Measurements from ENCODE around the gene CLEC12A. TPM values are rescaled to one million over a fixed set of nuclear protein-coding genes. Genes with fewer than 3 reads are reported as not detected.

Gene CLEC12A
- total RNA-seq (1 to 10 TPM; 3.0 to 3.6 TPM), polyA plus RNA-seq (1 to 10 TPM in 1 of 2 donors, not detected in 1; 1.5 TPM)
- long read RNA-seq, donor 1, partial matches to known transcripts: 0 of 6 reads
- long read RNA-seq, donor 1, other reads (novel, unspliced or antisense): 3 of 6 reads
- long read RNA-seq, donor 2: 0 reads

GRCh38 chr12:9971181-9971580 lies at the start of gene CLEC12A:
CLEC12A (plus strand) TSS chr12:9971409; CDS start chr12:9971597, 188 bp downstream.
- Histone ChIP-seq H3K4me1 (ENCODE audit: control insufficient read depth in 1 of 2, insufficient read depth in 2 of 2, low read length in 2 of 2) (no peaks in the 10 kb centered on the region), H3K9me3 (ENCODE audit: control insufficient read depth, low read length) (peaks cover 4% of the 10 kb centered on the region), H3K36me3 (ENCODE audit: control insufficient read depth in 1 of 2, insufficient read depth in 2 of 2, low read length in 1 of 2) (no peaks in the 10 kb centered on the region), H3K27me3 (ENCODE audit: control insufficient read depth in 1 of 2, insufficient read depth in 2 of 2, low read length in 1 of 2) (no peaks in the 10 kb centered on the region), H3K27ac (ENCODE audit: low read depth in 1 of 2, low read length in 2 of 2) (no peak within 1 kb of the TSS), H3K4me3 (ENCODE audit: low read length in 2 of 2) (no peak within 1 kb of the TSS)
- intact Hi-C loops (cut with DNase I): no loop called here
- DNase-seq (no peak), ATAC-seq (ENCODE audit: low FRiP score) (no peak)
- WGBS, 2 donors: 57 to 81% methylated on average over 1 of the region's 1 CpG

GRCh38 chr12:9922429-9922828 lies 48.8 kb upstream of the CLEC12A start:
- no peak for ATAC-seq (ENCODE audit: low FRiP score)
- intact Hi-C loops (cut with DNase I): no loop called here
- WGBS, 2 donors: 74 to 79% methylated on average over 1 of the region's 1 CpG

GRCh38 chr12:9925705-9926393 lies 45.4 kb upstream of the CLEC12A start:
- H3K36me3 ChIP-seq (ENCODE audit: control insufficient read depth in 1 of 2, insufficient read depth in 2 of 2, low read length in 1 of 2): no peaks in the 10 kb centered on the region
- no peak for ATAC-seq (ENCODE audit: low FRiP score)

More at GRCh38 chr12:9922429-9922828, 48.8 kb upstream of the CLEC12A start:
- DNase-seq: no peak
- Histone ChIP-seq H3K36me3 (ENCODE audit: control insufficient read depth in 1 of 2, insufficient read depth in 2 of 2, low read length in 1 of 2) (no peaks in the 10 kb centered on the region), H3K4me3 (ENCODE audit: low read length in 2 of 2) (no peak overlapping the region), H3K9me3 (ENCODE audit: control insufficient read depth, low read length) (no peaks in the 10 kb centered on the region), H3K27ac (ENCODE audit: low read depth in 1 of 2, low read length in 2 of 2) (no peak overlapping the region), H3K27me3 (ENCODE audit: control insufficient read depth in 1 of 2, insufficient read depth in 2 of 2, low read length in 1 of 2) (no peaks in the 10 kb centered on the region), H3K4me1 (ENCODE audit: control insufficient read depth in 1 of 2, insufficient read depth in 2 of 2, low read length in 2 of 2) (no peaks in the 10 kb centered on the region)

GRCh38 chr12:9926876-9927275 lies 44.3 kb upstream of the CLEC12A start:
- Histone ChIP-seq H3K36me3 (ENCODE audit: control insufficient read depth in 1 of 2, insufficient read depth in 2 of 2, low read length in 1 of 2) (no peaks in the 10 kb centered on the region), H3K4me3 (ENCODE audit: low read length in 2 of 2) (no peak overlapping the region), H3K9me3 (ENCODE audit: control insufficient read depth, low read length) (no peaks in the 10 kb centered on the region), H3K4me1 (ENCODE audit: control insufficient read depth in 1 of 2, insufficient read depth in 2 of 2, low read length in 2 of 2) (no peaks in the 10 kb centered on the region), H3K27ac (ENCODE audit: low read depth in 1 of 2, low read length in 2 of 2) (no peak overlapping the region), H3K27me3 (ENCODE audit: control insufficient read depth in 1 of 2, insufficient read depth in 2 of 2, low read length in 1 of 2) (no peaks in the 10 kb centered on the region)
- no peak for DNase-seq
- intact Hi-C loops (cut with DNase I): loop anchor here in 1 of 2 donors (5.0 kb wide), 1 partner anchor 180 kb away; no protein-coding TSS in a partner anchor
- no peak for ATAC-seq (ENCODE audit: low FRiP score)
- 73 to 75% methylated on average over 3 of the region's 3 CpGs for WGBS, 2 donors

More at GRCh38 chr12:9925705-9926393, 45.4 kb upstream of the CLEC12A start:
- intact Hi-C loops (cut with DNase I): loop anchor here in 1 of 2 donors (5.0 kb wide), 1 partner anchor 179 kb away; no protein-coding TSS in a partner anchor
- Histone ChIP-seq H3K27me3 (ENCODE audit: control insufficient read depth in 1 of 2, insufficient read depth in 2 of 2, low read length in 1 of 2) (no peaks in the 10 kb centered on the region), H3K27ac (ENCODE audit: low read depth in 1 of 2, low read length in 2 of 2) (no peak overlapping the region), H3K4me3 (ENCODE audit: low read length in 2 of 2) (no peak overlapping the region), H3K4me1 (ENCODE audit: control insufficient read depth in 1 of 2, insufficient read depth in 2 of 2, low read length in 2 of 2) (no peaks in the 10 kb centered on the region), H3K9me3 (ENCODE audit: control insufficient read depth, low read length) (no peaks in the 10 kb centered on the region)
- no peak for DNase-seq
- WGBS, 2 donors: 11 to 14% methylated on average over 5 of the region's 5 CpGs

GRCh38 chr12:9928607-9929006 lies 42.6 kb upstream of the CLEC12A start:
- 78 to 80% methylated on average over 3 of the region's 3 CpGs for WGBS, 2 donors

GRCh38 chr12:9931245-9931644 lies 40.0 kb upstream of the CLEC12A start:
- WGBS, 2 donors: 53 to 61% methylated on average over 3 of the region's 3 CpGs
- intact Hi-C loops (cut with DNase I): no loop called here
- no peak for ATAC-seq (ENCODE audit: low FRiP score)

More at GRCh38 chr12:9928607-9929006, 42.6 kb upstream of the CLEC12A start:
- Histone ChIP-seq H3K4me3 (ENCODE audit: low read length in 2 of 2) (no peak overlapping the region), H3K27me3 (ENCODE audit: control insufficient read depth in 1 of 2, insufficient read depth in 2 of 2, low read length in 1 of 2) (no peaks in the 10 kb centered on the region), H3K36me3 (ENCODE audit: control insufficient read depth in 1 of 2, insufficient read depth in 2 of 2, low read length in 1 of 2) (no peaks in the 10 kb centered on the region), H3K27ac (ENCODE audit: low read depth in 1 of 2, low read length in 2 of 2) (no peak overlapping the region), H3K4me1 (ENCODE audit: control insufficient read depth in 1 of 2, insufficient read depth in 2 of 2, low read length in 2 of 2) (no peaks in the 10 kb centered on the region), H3K9me3 (ENCODE audit: control insufficient read depth, low read length) (no peaks in the 10 kb centered on the region)
- intact Hi-C loops (cut with DNase I): loop anchor here in 1 of 2 donors (5.0 kb wide), 1 partner anchor 181 kb away; no protein-coding TSS in a partner anchor
- ATAC-seq (ENCODE audit: low FRiP score) (no peak), DNase-seq (no peak)

GRCh38 chr12:9932270-9932669 lies 38.9 kb upstream of the CLEC12A start, which contains the start of gene CLEC2A:
CLEC2A (minus strand) TSS chr12:9932370; CDS start chr12:9932329, 41 bp downstream.
- Histone ChIP-seq H3K27ac (ENCODE audit: low read depth in 1 of 2, low read length in 2 of 2) (no peak within 1 kb of the TSS), H3K9me3 (ENCODE audit: control insufficient read depth, low read length) (no peaks in the 10 kb centered on the region), H3K4me1 (ENCODE audit: control insufficient read depth in 1 of 2, insufficient read depth in 2 of 2, low read length in 2 of 2) (no peaks in the 10 kb centered on the region), H3K27me3 (ENCODE audit: control insufficient read depth in 1 of 2, insufficient read depth in 2 of 2, low read length in 1 of 2) (no peaks in the 10 kb centered on the region), H3K36me3 (ENCODE audit: control insufficient read depth in 1 of 2, insufficient read depth in 2 of 2, low read length in 1 of 2) (no peaks in the 10 kb centered on the region), H3K4me3 (ENCODE audit: low read length in 2 of 2) (no peak within 1 kb of the TSS)
- intact Hi-C loops (cut with DNase I): no loop called here
- ATAC-seq (ENCODE audit: low FRiP score): no peak
- DNase-seq: no peak
- 73 to 75% methylated on average over 6 of the region's 6 CpGs for WGBS, 2 donors

More at GRCh38 chr12:9931245-9931644, 40.0 kb upstream of the CLEC12A start:
- Histone ChIP-seq H3K27ac (ENCODE audit: low read depth in 1 of 2, low read length in 2 of 2) (no peak overlapping the region), H3K4me1 (ENCODE audit: control insufficient read depth in 1 of 2, insufficient read depth in 2 of 2, low read length in 2 of 2) (no peaks in the 10 kb centered on the region), H3K36me3 (ENCODE audit: control insufficient read depth in 1 of 2, insufficient read depth in 2 of 2, low read length in 1 of 2) (no peaks in the 10 kb centered on the region), H3K4me3 (ENCODE audit: low read length in 2 of 2) (no peak overlapping the region), H3K27me3 (ENCODE audit: control insufficient read depth in 1 of 2, insufficient read depth in 2 of 2, low read length in 1 of 2) (no peaks in the 10 kb centered on the region), H3K9me3 (ENCODE audit: control insufficient read depth, low read length) (no peaks in the 10 kb centered on the region)
- DNase-seq: no peak

- no peaks in the 10 kb centered on the region for H3K4me1 ChIP-seq (ENCODE audit: control insufficient read depth in 1 of 2, insufficient read depth in 2 of 2, low read length in 2 of 2)
- H3K36me3 ChIP-seq (ENCODE audit: control insufficient read depth in 1 of 2, insufficient read depth in 2 of 2, low read length in 1 of 2): no peaks in the 10 kb centered on the region
- no peaks in the 10 kb centered on the region for H3K9me3 ChIP-seq (ENCODE audit: control insufficient read depth, low read length)
- no peak overlapping the region for H3K27ac ChIP-seq (ENCODE audit: low read depth in 1 of 2, low read length in 2 of 2)
- ATAC-seq (ENCODE audit: low FRiP score) (no peak), DNase-seq (no peak)
- WGBS, 2 donors: 20 to 32% methylated on average over 2 of the region's 2 CpGs
- no peaks in the 10 kb centered on the region for H3K27me3 ChIP-seq (ENCODE audit: control insufficient read depth in 1 of 2, insufficient read depth in 2 of 2, low read length in 1 of 2)
- intact Hi-C loops (cut with DNase I): no loop called here
- no peak overlapping the region for H3K4me3 ChIP-seq (ENCODE audit: low read length in 2 of 2)
These were observed 37.3 kb upstream of the CLEC12A start for GRCh38 chr12:9933958-9934357.

GRCh38 chr12:9935026-9935425 lies 36.2 kb upstream of the CLEC12A start:
- Histone ChIP-seq H3K27me3 (ENCODE audit: control insufficient read depth in 1 of 2, insufficient read depth in 2 of 2, low read length in 1 of 2) (no peaks in the 10 kb centered on the region), H3K9me3 (ENCODE audit: control insufficient read depth, low read length) (no peaks in the 10 kb centered on the region), H3K4me3 (ENCODE audit: low read length in 2 of 2) (no peak overlapping the region), H3K27ac (ENCODE audit: low read depth in 1 of 2, low read length in 2 of 2) (no peak overlapping the region), H3K4me1 (ENCODE audit: control insufficient read depth in 1 of 2, insufficient read depth in 2 of 2, low read length in 2 of 2) (no peaks in the 10 kb centered on the region), H3K36me3 (ENCODE audit: control insufficient read depth in 1 of 2, insufficient read depth in 2 of 2, low read length in 1 of 2) (no peaks in the 10 kb centered on the region)
- WGBS, 2 donors: 84 to 87% methylated on average over 2 of the region's 2 CpGs
- no peak for ATAC-seq (ENCODE audit: low FRiP score)
- DNase-seq: no peak
- intact Hi-C loops (cut with DNase I): no loop called here

Measured in aorta (tissue), 5 donors.